H1 (cell line): ENCODE data around the gene TNFRSF13B.

Experiments
- CEBPB ChIP-seq: IDR thresholded peaks from 2 replicates; pipeline ENCODE4 v1.6.1; 2012; ENCODE audit warnings: low read depth, low read length
- CTCF ChIP-seq, 3 experiments: IDR thresholded peaks; 1 replicate in 2 of 3; 2 replicates in 1 of 3; pipeline versions ENCODE4 v1.5.1 to v1.6.1; 2011; ENCODE audit warnings: low read length in 3 of 3, mild to moderate bottlenecking in 3 of 3, inconsistent platforms in 2 of 3, low read depth in 1 of 3, moderate library complexity in 1 of 3; ENCODE audit not compliant: insufficient read depth in 1 of 3; ENCODE audit errors: control extremely low read depth in 1 of 3
- E2F6 ChIP-seq: IDR thresholded peaks from 2 replicates; pipeline ENCODE4 v1.6.1; 2012; ENCODE audit warnings: inconsistent platforms
- EGR1 ChIP-seq: IDR thresholded peaks from 2 replicates; pipeline ENCODE4 v1.6.1; 2011; ENCODE audit warnings: low read depth, low read length, borderline replicate concordance
- MAFK ChIP-seq: IDR thresholded peaks from 2 replicates; pipeline ENCODE4 v1.6.1; 2012; ENCODE audit warnings: low read depth, mild to moderate bottlenecking, improper control_type of control experiment, low read length
- MAX ChIP-seq: IDR thresholded peaks from 2 replicates; pipeline ENCODE4 v1.6.1; 2012; ENCODE audit warnings: inconsistent platforms
- POLR2AphosphoS5 ChIP-seq: IDR thresholded peaks from 2 replicates; pipeline ENCODE4 v1.6.1; 2011; ENCODE audit warnings: low read depth, low read length
- SIX5 ChIP-seq: IDR thresholded peaks from 2 replicates; pipeline ENCODE4 v1.6.1; 2011; ENCODE audit warnings: mild to moderate bottlenecking, low read depth, low read length

GRCh38 chr17:16913463-16913862, 58.5 kb downstream of the TNFRSF13B start:
- no peak for TF ChIP-seq E2F6
- TF ChIP-seq EGR1 = no peak
- no peak for TF ChIP-seq POLR2AphosphoS5
- TF ChIP-seq CTCF (IDR thresholded peaks at IDR 0.05; ENCODE audit: control extremely low read depth in 1 of 3, insufficient read depth in 1 of 3, low read depth in 1 of 3, low read length in 3 of 3) = no peak
- TF ChIP-seq MAFK = no peak
- TF ChIP-seq MAX = no peak
- TF ChIP-seq CEBPB = no peak
- TF ChIP-seq SIX5 = no peak
